A549 (cell line): Measurements from ENCODE around the gene COX6A1. TPM values are rescaled to one million over a fixed set of nuclear protein-coding genes. Genes with fewer than 3 reads are reported as not detected.

ENCODE experiments used
- ATAC-seq, 2 experiments: fragments of 200-7000 bp in 1 of 2; fragments of >200 bp in 1 of 2; cut with Nextera tagmentation in 1 of 2; cut with Tn5 transposase in 1 of 2; 3 replicates each; pipeline versions ENCODE4 v1.8.0 to v1.9.1; 2018 to 2020; ENCODE audit warnings: mild to moderate bottlenecking in 1 of 2, moderate library complexity in 1 of 2
- CTCF ChIA-PET: fragments of 300-600 bp; sonication (Branson Sonifier 250); formaldehyde crosslinking; extraction: SDS; loops from one replicate; lab custom pipeline; 2021; ENCODE audit warnings: antibody characterized with exemption, inconsistent platforms; lab: Yijun Ruan, JAX
- POLR2A ChIA-PET: fragments of 350-600 bp; formaldehyde crosslinking; extraction: SDS; loops from one replicate; lab custom pipeline; 2021; ENCODE audit warnings: antibody characterized with exemption, inconsistent platforms; lab: Yijun Ruan, JAX
- DNase-seq, 2 experiments: peaks; one replicate each; pipeline versions ENCODE4 v3.0.0 to v3.0.0-alpha.2; 2011 to 2016; ENCODE audit warnings: low read depth in 1 of 2, low spot score in 1 of 2
- FAIRE-seq: peaks from 2 replicates; lab custom pipeline; 2011; peaks lifted over from hg19 to GRCh38; lab: Jason Lieb, UNC
- H3K27ac ChIP-seq, 2 experiments: fragments of >200 bp; sonication (Bioruptor Twin); formaldehyde crosslinking; 3 replicates each; pipeline ENCODE4 v1.5.1; 2016 to 2017
- H3K4me1 ChIP-seq: fragments of >200 bp; sonication (Bioruptor Twin); formaldehyde crosslinking; 3 replicates; pipeline ENCODE4 v1.6.1; 2016
- H3K4me2 ChIP-seq: fragments of >200 bp; sonication (Bioruptor Twin); formaldehyde crosslinking; 3 replicates; pipeline ENCODE4 v1.6.1; 2016
- H3K4me3 ChIP-seq: fragments of >200 bp; sonication (Bioruptor Twin); formaldehyde crosslinking; 3 replicates; pipeline ENCODE4 v1.5.1; 2016
- H3K9me3 ChIP-seq: fragments of >200 bp; sonication (Bioruptor Twin); formaldehyde crosslinking; 3 replicates; pipeline ENCODE4 v1.6.1; 2016
- ATOH8 ChIP-seq: fragments of 250-450 bp; sonication (Bioruptor Pico); IDR thresholded peaks from 2 replicates; pipeline ENCODE4 v1.5.0; 2020; ENCODE audit warnings: low read depth, mild to moderate bottlenecking, moderate library complexity
- CEBPB ChIP-seq, 2 experiments: fragments of >200 bp in 1 of 2; sonication (Bioruptor Twin) in 1 of 2; formaldehyde crosslinking in 1 of 2; IDR thresholded peaks; 2 replicates each; pipeline ENCODE4 v1.6.1; 2012 to 2016
- CHD2 ChIP-seq: fragments of 150-350 bp; IDR thresholded peaks from 2 replicates; pipeline ENCODE4 v1.6.1; 2014; ENCODE audit warnings: low read length; ENCODE audit not compliant: partially characterized antibody
- CHD4 ChIP-seq: fragments of 200-600 bp; sonication (generic); IDR thresholded peaks from 2 replicates; pipeline ENCODE4 v1.6.1; 2016; ENCODE audit warnings: antibody characterized with exemption, mild to moderate bottlenecking, borderline replicate concordance
- EHF ChIP-seq: fragments of 250-450 bp; sonication (Bioruptor Pico); IDR thresholded peaks from 2 replicates; pipeline ENCODE4 v1.5.0; 2020; ENCODE audit warnings: mild to moderate bottlenecking
- EHMT2 ChIP-seq: fragments of 200-600 bp; sonication (generic); IDR thresholded peaks from 2 replicates; pipeline ENCODE4 v1.6.1; 2016; ENCODE audit warnings: antibody characterized with exemption, low read depth, mild to moderate bottlenecking, moderate library complexity
- EP300 ChIP-seq, 2 experiments: fragments of >200 bp; sonication (Bioruptor Twin); formaldehyde crosslinking; IDR thresholded peaks; 2 replicates in 1 of 2; 3 replicates in 1 of 2; pipeline ENCODE4 v1.6.1; 2016 to 2017
- ESRRA ChIP-seq: fragments of 150-350 bp; IDR thresholded peaks from 2 replicates; pipeline ENCODE4 v1.6.1; 2014; ENCODE audit warnings: mild to moderate bottlenecking, low read length, borderline replicate concordance
- FOSB ChIP-seq: fragments of 250-450 bp; sonication (Bioruptor Pico); IDR thresholded peaks from 2 replicates; pipeline ENCODE4 v1.5.0; 2020; ENCODE audit warnings: mild to moderate bottlenecking, moderate library complexity
- FOSL2 ChIP-seq, 2 experiments: fragments of 450-650 bp in 1 of 2; fragments of >200 bp in 1 of 2; sonication (Bioruptor Twin) in 1 of 2; formaldehyde crosslinking; IDR thresholded peaks; 2 replicates each; pipeline versions ENCODE4 v1.5.0 to v1.6.1; 2016 to 2020; ENCODE audit warnings: mild to moderate bottlenecking in 1 of 2, moderate library complexity in 1 of 2
- FOXS1 ChIP-seq: fragments of 250-450 bp; sonication (Bioruptor Pico); IDR thresholded peaks from 2 replicates; pipeline ENCODE4 v1.5.0; 2020; ENCODE audit warnings: mild to moderate bottlenecking, moderate library complexity
- HDAC2 ChIP-seq: fragments of 200-600 bp; sonication (generic); IDR thresholded peaks from 2 replicates; pipeline ENCODE4 v1.6.1; 2016
- HOXB13 ChIP-seq: fragments of 250-450 bp; sonication (Bioruptor Pico); IDR thresholded peaks from 2 replicates; pipeline ENCODE4 v1.5.0; 2020; ENCODE audit warnings: low read depth, mild to moderate bottlenecking, moderate library complexity
- HOXB5 ChIP-seq: fragments of 250-450 bp; sonication (Bioruptor Pico); IDR thresholded peaks from 2 replicates; pipeline ENCODE4 v1.5.0; 2020; ENCODE audit warnings: mild to moderate bottlenecking, moderate library complexity
- JUN ChIP-seq, 2 experiments: fragments of >200 bp; sonication (Bioruptor Twin); formaldehyde crosslinking; IDR thresholded peaks; 2 replicates in 1 of 2; 3 replicates in 1 of 2; pipeline ENCODE4 v1.6.1; 2016 to 2017
- KDM1A ChIP-seq: fragments of 200-600 bp; sonication (generic); IDR thresholded peaks from 2 replicates; pipeline ENCODE4 v1.6.1; 2016; ENCODE audit warnings: low read depth, mild to moderate bottlenecking
- KDM5A ChIP-seq: fragments of 200-600 bp; sonication (generic); IDR thresholded peaks from 2 replicates; pipeline ENCODE4 v1.6.1; 2016; ENCODE audit warnings: antibody characterized with exemption, mild to moderate bottlenecking
- MAFK ChIP-seq: fragments of 450-650 bp; IDR thresholded peaks from 2 replicates; pipeline ENCODE4 v1.6.1; 2014; ENCODE audit not compliant: partially characterized antibody
- MAX ChIP-seq: IDR thresholded peaks from 2 replicates; pipeline ENCODE4 v1.6.1; 2012
- MAZ ChIP-seq: fragments of 150-350 bp; IDR thresholded peaks from 2 replicates; pipeline ENCODE4 v1.6.1; 2014; ENCODE audit warnings: antibody characterized with exemption, low read depth, low read length, borderline replicate concordance
- MYC ChIP-seq: IDR thresholded peaks from 2 replicates; pipeline ENCODE4 v1.6.1; 2012; ENCODE audit warnings: mild to moderate bottlenecking, inconsistent platforms, low read length, improper control_type of control experiment, borderline replicate concordance
- NR3C1 ChIP-seq: fragments of >200 bp; sonication (Bioruptor Twin); formaldehyde crosslinking; IDR thresholded peaks from 3 replicates; pipeline ENCODE4 v1.6.1; 2017
- PHF8 ChIP-seq: fragments of 200-600 bp; sonication (generic); IDR thresholded peaks from 2 replicates; pipeline ENCODE4 v1.6.1; 2016; ENCODE audit warnings: low read depth, mild to moderate bottlenecking, antibody characterized with exemption, moderate library complexity, borderline replicate concordance
- POLR2AphosphoS2 ChIP-seq: conservative IDR thresholded peaks from 2 replicates; pipeline ENCODE4 v1.6.1; 2012; ENCODE audit warnings: low read length, improper control_type of control experiment, inconsistent platforms
- RCOR1 ChIP-seq: fragments of 150-350 bp; IDR thresholded peaks from 2 replicates; pipeline ENCODE4 v1.6.1; 2014; ENCODE audit warnings: antibody characterized with exemption, low read length, low read depth
- SMC3 ChIP-seq: fragments of >200 bp; sonication (Bioruptor Twin); formaldehyde crosslinking; IDR thresholded peaks from 3 replicates; pipeline ENCODE4 v1.6.1; 2018; ENCODE audit warnings: inconsistent platforms
- TFCP2L1 ChIP-seq: fragments of 250-450 bp; sonication (Bioruptor Pico); IDR thresholded peaks from 2 replicates; pipeline ENCODE4 v1.5.0; 2021; ENCODE audit warnings: mild to moderate bottlenecking
- USF2 ChIP-seq: fragments of 450-650 bp; IDR thresholded peaks from 2 replicates; pipeline ENCODE4 v1.6.1; 2014; ENCODE audit warnings: antibody characterized with exemption
- ZC3H11A ChIP-seq: fragments of 450-650 bp; IDR thresholded peaks from 2 replicates; pipeline ENCODE4 v1.6.1; 2014; ENCODE audit warnings: antibody characterized with exemption, mild to moderate bottlenecking
- ZFP36 ChIP-seq: fragments of 450-650 bp; IDR thresholded peaks from 2 replicates; pipeline ENCODE4 v1.6.1; 2014; ENCODE audit warnings: borderline replicate concordance; ENCODE audit not compliant: partially characterized antibody
- ZNF302 ChIP-seq: fragments of 250-450 bp; sonication (Bioruptor Pico); IDR thresholded peaks from 2 replicates; pipeline ENCODE4 v1.9.0; 2021; ENCODE audit warnings: inconsistent platforms, mild to moderate bottlenecking, moderate library complexity
- WGBS: methylation state at CpG from one replicate; pipeline ENCODE4 v1.1.6; 2017; ENCODE audit errors: missing lambda C conversion rate; 5-methylcytosine and 5-hydroxymethylcytosine counted together
- polyA plus RNA-seq, 4 experiments: library from polyadenylated mRNA; depleted of rRNA in 3 of 4; stranded (reverse); fragments of >200 nt; fragmentation: RNase III in 1 of 4; extraction: RNeasy Plus Mini Kit Qiagen cat#74134 plus additional on column Dnase treatment in 1 of 4; gene quantifications; 2 replicates in 3 of 4; 3 replicates in 1 of 4; pipeline ENCODE4 v1.2.3, GENCODE V29; 2011 to 2017

COX6A1 gene
- polyA plus RNA-seq, 2 of the 4 experiments (the other 2 are of a cell fraction), result 759 to 948 TPM

- TF ChIP-seq CHD4 (no peak), ZFP36 (no peak), RCOR1 (no peak), EHF (CRISPR knock-in tag) (no peak; the same call in 1 of the 2 replicates), NR3C1 (no peak), EHMT2 (no peak), KDM1A (no peak), HOXB13 (no peak; the same call in 1 of the 2 replicates), USF2 (no peak), FOSB (CRISPR knock-in tag) (no peak), CHD2 (no peak), MAX (peak; percentile 91), MAZ (0 out of 2 replicates have a peak, but pooled peaks have one; percentile 65), CEBPB (IDR thresholded peaks at IDR 0.05) (no peak), ATOH8 (CRISPR knock-in tag) (no peak), FOXS1 (CRISPR knock-in tag) (no peak), FOSL2 (IDR thresholded peaks at IDR 0.05) (no peak), FOSL2 (CRISPR knock-in tag; IDR thresholded peaks at IDR 0.05) (peak; percentile 14; the same call in 1 of the 2 replicates), KDM5A (no peak), EP300 (IDR thresholded peaks at IDR 0.05) (no peak), ZNF302 (CRISPR knock-in tag) (no peak), POLR2AphosphoS2 (no peak), HDAC2 (no peak), JUN (IDR thresholded peaks at IDR 0.05) (peak; percentile 81 to 89; a peak in 4 of 5 replicates), ESRRA (no peak), PHF8 (peak; percentile 55; the same call in 1 of the 2 replicates), MAFK (no peak), SMC3 (peak; percentile 52; the same call in 2 of the 3 replicates), ZC3H11A (no peak), HOXB5 (no peak)
- TF ChIP-seq, all 56 proteins: peak for 15
These were observed 31.7 kb downstream of the COX6A1 start, which contains the start of gene SRSF9 (continued) for GRCh38 chr12:120469450-120470149.

GRCh38 chr12:120470150-120470784 is 32.4 kb downstream of the COX6A1 start:
- H3K4me3 ChIP-seq, result peak overlapping the region; percentile 80
- peak overlapping the region; percentile 98 for H3K27ac ChIP-seq
- ChIA-PET CTCF (interaction anchor here (0.7 to 11.1 kb wide), 21 partner anchors 9 to 146 kb away, joined by 3 to 167 read pairs (median 5); partner anchors contain the start of genes COX6A1 and DYNLL1), POLR2A (no interaction called here)
- 78% methylated on average over 23 of the region's 26 CpGs for WGBS
- no peaks in the 10 kb centered on the region for H3K9me3 ChIP-seq
- peak overlapping the region; percentile 90 for H3K4me2 ChIP-seq
- FAIRE-seq, result no peak
- peak; percentile 36 to 46 for DNase-seq
- H3K4me1 ChIP-seq, result peaks cover 44% of the 10 kb centered on the region
- peak in 1 of 2 experiments; percentile 58; a peak in 5 of 6 replicates for ATAC-seq
- TF ChIP-seq PHF8, result 0 out of 2 replicates have a peak, but pooled peaks have one; percentile 10
- no peak for TF ChIP-seq HOXB5
- TF ChIP-seq MYC, result no peak
- TF ChIP-seq TFCP2L1, result no peak
- TF ChIP-seq JUN (IDR thresholded peaks at IDR 0.05), result no peak
